Cerebellar nuclear complex (tissue), 1 donor: ENCODE measurements around the gene KPTN.

Source experiments
- DNase-seq, 2 experiments: peaks; one replicate each; lab custom pipeline; 2025; lab: John Stamatoyannopoulos, UW

Gene KPTN

DNA sequence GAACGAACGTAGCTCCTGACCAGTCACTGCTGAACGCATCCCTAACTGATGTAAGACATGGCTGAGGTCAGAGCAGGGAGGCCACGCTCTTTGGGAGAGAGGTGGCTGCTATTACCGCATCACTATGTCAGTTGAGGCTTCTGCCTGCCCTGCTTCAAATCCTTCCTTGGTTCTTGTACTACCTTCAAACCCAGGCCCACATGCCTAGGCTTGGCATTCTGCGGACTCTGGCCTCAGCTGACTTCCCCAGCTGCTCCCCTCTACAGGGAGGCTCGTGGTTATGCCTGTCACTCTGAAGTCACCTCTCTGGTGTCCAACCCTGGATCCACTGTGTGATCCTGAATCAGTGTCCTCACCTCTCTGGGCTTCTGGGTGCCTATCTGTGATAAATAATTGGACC lies 49.9 kb downstream of the KPTN start:
- DNase-seq, result no peak

- no peak for DNase-seq
Measured at GRCh38 chr19:47433121-47433520, 50.9 kb downstream of the KPTN start.

GRCh38 chr19:47432499-47432898 lies 51.5 kb downstream of the KPTN start:
- no peak for DNase-seq

DNA sequence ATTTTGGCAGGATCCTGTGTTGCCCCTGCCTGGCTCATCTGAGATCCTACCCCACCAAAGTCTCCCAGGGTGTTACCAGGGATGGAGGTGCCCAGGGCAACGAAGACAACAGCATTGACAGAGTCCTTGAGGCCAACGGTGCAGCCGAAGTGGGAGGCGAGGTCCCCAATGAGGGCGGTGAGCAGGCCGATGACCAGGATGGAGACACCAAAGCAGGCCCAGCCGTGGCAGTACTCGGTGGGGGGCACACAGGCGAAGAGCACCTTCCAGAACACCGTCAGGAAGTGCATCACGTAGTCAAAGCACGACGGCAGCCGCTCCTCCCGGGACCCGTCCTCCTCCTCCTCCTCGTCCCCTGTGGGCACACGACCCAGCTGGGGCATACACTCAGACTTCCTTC lies 51.9 kb downstream of the KPTN start:
- no peak for DNase-seq

- no peak for DNase-seq
Measured at GRCh38 chr19:47430041-47430802, 53.8 kb downstream of the KPTN start.

- no peak for DNase-seq
Measured at GRCh38 chr19:47429140-47429793, 54.8 kb downstream of the KPTN start.

- peak; percentile 85 to 90 for DNase-seq
Measured at GRCh38 chr19:47428177-47428894, 55.7 kb downstream of the KPTN start.

GRCh38 chr19:47427241-47428176 lies 56.5 kb downstream of the KPTN start:
- DNase-seq, result peak in 1 of 2 experiments; percentile 59
